ENCODE results near the gene MYL12B. TPM values are rescaled to one million over a fixed set of nuclear protein-coding genes. Genes with fewer than 3 reads are reported as not detected.
"Not testable (repeated sequence)": the region's sequence is repeated elsewhere in the genome, so short reads cannot be mapped to it uniquely, and the experiment has no call there.

MYL12B gene
- polyA plus RNA-seq, 2 donors, result 573 to 578 TPM

- no peaks in the 10 kb centered on the region for H3K4me1 ChIP-seq (ENCODE audit: control insufficient read depth in 2 of 2, insufficient read depth in 2 of 2, low read length in 1 of 2)
- H3K4me3 ChIP-seq (ENCODE audit: low read depth in 1 of 2, low read length in 2 of 2), result no peak overlapping the region
- H3K36me3 ChIP-seq (ENCODE audit: control insufficient read depth in 2 of 2, insufficient read depth in 2 of 2, low read length in 1 of 2), result no peaks in the 10 kb centered on the region
- no peaks in the 10 kb centered on the region for H3K27me3 ChIP-seq (ENCODE audit: control insufficient read depth in 1 of 2, insufficient read depth in 2 of 2, low read length in 2 of 2)
- 56 to 57% methylated on average over 4 of the region's 4 CpGs for WGBS, 2 donors
- no peak overlapping the region for H3K27ac ChIP-seq (ENCODE audit: low read depth in 2 of 2, low read length in 1 of 2)
- H3K9me3 ChIP-seq (ENCODE audit: control insufficient read depth in 2 of 2, insufficient read depth in 1 of 2, low read depth in 1 of 2, low read length in 1 of 2), result no peaks in the 10 kb centered on the region
Observed at GRCh38 chr18:3313685-3314084, 51.8 kb downstream of the MYL12B start.

- not testable (repeated sequence) for H3K4me3 ChIP-seq (ENCODE audit: low read depth in 1 of 2, low read length in 2 of 2); H3K4me1 ChIP-seq (ENCODE audit: control insufficient read depth in 2 of 2, insufficient read depth in 2 of 2, low read length in 1 of 2); H3K27me3 ChIP-seq (ENCODE audit: control insufficient read depth in 1 of 2, insufficient read depth in 2 of 2, low read length in 2 of 2); H3K9me3 ChIP-seq (ENCODE audit: control insufficient read depth in 2 of 2, insufficient read depth in 1 of 2, low read depth in 1 of 2, low read length in 1 of 2); H3K36me3 ChIP-seq (ENCODE audit: control insufficient read depth in 2 of 2, insufficient read depth in 2 of 2, low read length in 1 of 2); H3K27ac ChIP-seq (ENCODE audit: low read depth in 2 of 2, low read length in 1 of 2)
- 94% methylated on average over 1 of the region's 1 CpG for WGBS, 2 donors
Observed at GRCh38 chr18:3315344-3315743, 53.4 kb downstream of the MYL12B start.

- Histone ChIP-seq H3K36me3 (ENCODE audit: control insufficient read depth in 2 of 2, insufficient read depth in 2 of 2, low read length in 1 of 2) (no peaks in the 10 kb centered on the region), H3K27me3 (ENCODE audit: control insufficient read depth in 1 of 2, insufficient read depth in 2 of 2, low read length in 2 of 2) (no peaks in the 10 kb centered on the region), H3K27ac (ENCODE audit: low read depth in 2 of 2, low read length in 1 of 2) (no peak overlapping the region), H3K4me3 (ENCODE audit: low read depth in 1 of 2, low read length in 2 of 2) (no peak overlapping the region), H3K9me3 (ENCODE audit: control insufficient read depth in 2 of 2, insufficient read depth in 1 of 2, low read depth in 1 of 2, low read length in 1 of 2) (no peaks in the 10 kb centered on the region), H3K4me1 (ENCODE audit: control insufficient read depth in 2 of 2, insufficient read depth in 2 of 2, low read length in 1 of 2) (no peaks in the 10 kb centered on the region)
- WGBS, 2 donors, result 71 to 72% methylated on average over 5 of the region's 5 CpGs
Observed at GRCh38 chr18:3319399-3319798, 57.5 kb downstream of the MYL12B start.

GRCh38 chr18:3319894-3320454 is 58.0 kb downstream of the MYL12B start:
- no peaks in the 10 kb centered on the region for H3K9me3 ChIP-seq (ENCODE audit: control insufficient read depth in 2 of 2, insufficient read depth in 1 of 2, low read depth in 1 of 2, low read length in 1 of 2)
- no peaks in the 10 kb centered on the region for H3K36me3 ChIP-seq (ENCODE audit: control insufficient read depth in 2 of 2, insufficient read depth in 2 of 2, low read length in 1 of 2)
- no peak overlapping the region for H3K4me3 ChIP-seq (ENCODE audit: low read depth in 1 of 2, low read length in 2 of 2)
- H3K4me1 ChIP-seq (ENCODE audit: control insufficient read depth in 2 of 2, insufficient read depth in 2 of 2, low read length in 1 of 2), result no peaks in the 10 kb centered on the region
- WGBS, 2 donors, result 57 to 76% methylated on average over 2 of the region's 2 CpGs
- no peak overlapping the region for H3K27ac ChIP-seq (ENCODE audit: low read depth in 2 of 2, low read length in 1 of 2)
- no peaks in the 10 kb centered on the region for H3K27me3 ChIP-seq (ENCODE audit: control insufficient read depth in 1 of 2, insufficient read depth in 2 of 2, low read length in 2 of 2)

- Histone ChIP-seq H3K4me1 (ENCODE audit: control insufficient read depth in 2 of 2, insufficient read depth in 2 of 2, low read length in 1 of 2) (no peaks in the 10 kb centered on the region), H3K9me3 (ENCODE audit: control insufficient read depth in 2 of 2, insufficient read depth in 1 of 2, low read depth in 1 of 2, low read length in 1 of 2) (no peaks in the 10 kb centered on the region), H3K27me3 (ENCODE audit: control insufficient read depth in 1 of 2, insufficient read depth in 2 of 2, low read length in 2 of 2) (no peaks in the 10 kb centered on the region), H3K4me3 (ENCODE audit: low read depth in 1 of 2, low read length in 2 of 2) (no peak overlapping the region), H3K27ac (ENCODE audit: low read depth in 2 of 2, low read length in 1 of 2) (no peak overlapping the region), H3K36me3 (ENCODE audit: control insufficient read depth in 2 of 2, insufficient read depth in 2 of 2, low read length in 1 of 2) (no peaks in the 10 kb centered on the region)
- 89 to 95% methylated on average over 3 of the region's 3 CpGs for WGBS, 2 donors
Observed at GRCh38 chr18:3321133-3321812, 59.3 kb downstream of the MYL12B start.

DNA sequence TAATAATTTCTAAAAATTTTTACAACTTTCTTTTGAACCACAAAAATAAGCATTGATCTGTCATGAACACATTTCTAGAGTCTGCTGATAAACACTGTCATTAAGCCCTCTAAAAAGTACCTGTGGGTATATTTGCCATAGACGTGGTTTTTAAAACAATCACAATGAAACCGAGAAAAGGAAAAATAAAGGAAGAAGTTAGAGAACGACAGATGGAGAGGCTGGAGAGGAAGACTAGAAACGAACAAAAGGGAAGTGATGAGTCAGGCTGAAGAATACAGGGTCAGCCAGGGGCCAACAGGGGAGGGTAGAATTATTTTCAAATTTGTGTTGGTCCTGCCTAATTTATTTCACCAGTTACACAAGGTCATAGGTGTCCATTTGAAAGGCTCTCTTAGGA is 62.0 kb downstream of the MYL12B start:
- Histone ChIP-seq H3K36me3 (ENCODE audit: control insufficient read depth in 2 of 2, insufficient read depth in 2 of 2, low read length in 1 of 2) (no peaks in the 10 kb centered on the region), H3K27ac (ENCODE audit: low read depth in 2 of 2, low read length in 1 of 2) (no peak overlapping the region), H3K9me3 (ENCODE audit: control insufficient read depth in 2 of 2, insufficient read depth in 1 of 2, low read depth in 1 of 2, low read length in 1 of 2) (no peaks in the 10 kb centered on the region), H3K4me1 (ENCODE audit: control insufficient read depth in 2 of 2, insufficient read depth in 2 of 2, low read length in 1 of 2) (no peaks in the 10 kb centered on the region), H3K4me3 (ENCODE audit: low read depth in 1 of 2, low read length in 2 of 2) (no peak overlapping the region), H3K27me3 (ENCODE audit: control insufficient read depth in 1 of 2, insufficient read depth in 2 of 2, low read length in 2 of 2) (no peaks in the 10 kb centered on the region)
- WGBS, 2 donors, result 17 to 33% methylated on average over 4 of the region's 4 CpGs

Other genes starting within 250 kb of the MYL12B start
- 10 to 100 TPM in 1 of 2 donors, 1 to 10 TPM in 1; 6.2 to 10.9 TPM for gene LPIN2, start 249.0 kb upstream of the MYL12B start, polyA plus RNA-seq
- 1 to 10 TPM; 1.6 to 1.7 TPM for gene MYOM1, start 42.2 kb upstream of the MYL12B start, polyA plus RNA-seq
- 100 to 1,000 TPM; 342 to 364 TPM for gene MYL12A, start 14.3 kb upstream of the MYL12B start, polyA plus RNA-seq
- gene TGIF1, start 188.0 kb downstream of the MYL12B start, polyA plus RNA-seq, result 10 to 100 TPM; 25.1 to 29.7 TPM